ENCODE results near the gene LDLRAD3. TPM values are rescaled to one million over a fixed set of nuclear protein-coding genes. Genes with fewer than 3 reads are reported as not detected.

Gene LDLRAD3
- total RNA-seq, 2 experiments from 2014 or later: 0.22 to 0.59 TPM

GRCh38 chr11:36092314-36093030, 148.6 kb downstream of the LDLRAD3 start:
- POLR2A ChIA-PET: no interaction called here
- CTCF ChIA-PET: no interaction called here
- intact Hi-C loops (cut with micrococcal nuclease): no loop called here
- Mint-ChIP-seq H3K27ac (no peak overlapping the region), H3K27me3 (peaks cover 27% of the 10 kb centered on the region), H3K4me1 (ENCODE audit: low read depth) (no peaks in the 10 kb centered on the region), H3K36me3 (ENCODE audit: low read depth) (no peaks in the 10 kb centered on the region), H3K4me3 (no peak overlapping the region), H3K9me3 (no peaks in the 10 kb centered on the region)
- no peak for TF ChIP-seq CTCF (IDR thresholded peaks at IDR 0.05)
- ATAC-seq (no peak), DNase-seq (no peak)

- Mint-ChIP-seq H3K9me3 (no peaks in the 10 kb centered on the region), H3K4me1 (ENCODE audit: low read depth) (no peaks in the 10 kb centered on the region), H3K36me3 (ENCODE audit: low read depth) (no peaks in the 10 kb centered on the region), H3K27ac (no peak overlapping the region), H3K4me3 (no peak overlapping the region), H3K27me3 (peaks cover 27% of the 10 kb centered on the region)
- ChIA-PET CTCF (no interaction called here), POLR2A (no interaction called here)
- DNase-seq: no peak
- TF ChIP-seq CTCF (IDR thresholded peaks at IDR 0.05): no peak
- ATAC-seq: no peak
- intact Hi-C loops (cut with micrococcal nuclease): no loop called here
Measured at GRCh38 chr11:36093548-36093947, 149.7 kb downstream of the LDLRAD3 start.

- ATAC-seq: no peak
- CTCF ChIA-PET: no interaction called here
- no peaks in the 10 kb centered on the region for H3K9me3 Mint-ChIP-seq
- intact Hi-C loops (cut with micrococcal nuclease): no loop called here
- no peak overlapping the region for H3K4me3 Mint-ChIP-seq
- no peaks in the 10 kb centered on the region for H3K4me1 Mint-ChIP-seq (ENCODE audit: low read depth)
- no peak for DNase-seq
- no peaks in the 10 kb centered on the region for H3K36me3 Mint-ChIP-seq (ENCODE audit: low read depth)
- no peak overlapping the region for H3K27ac Mint-ChIP-seq
- POLR2A ChIA-PET: no interaction called here
- TF ChIP-seq CTCF (IDR thresholded peaks at IDR 0.05): no peak
- H3K27me3 Mint-ChIP-seq: peaks cover 25% of the 10 kb centered on the region
Measured at GRCh38 chr11:36094164-36094563, 150.3 kb downstream of the LDLRAD3 start.

GRCh38 chr11:36095716-36096115, 151.9 kb downstream of the LDLRAD3 start:
- POLR2A ChIA-PET: no interaction called here

More at GRCh38 chr11:36095716-36096115, 151.9 kb downstream of the LDLRAD3 start:
- H3K4me1 Mint-ChIP-seq (ENCODE audit: low read depth): no peaks in the 10 kb centered on the region
- no peak for TF ChIP-seq CTCF (IDR thresholded peaks at IDR 0.05)
- CTCF ChIA-PET: no interaction called here
- H3K4me3 Mint-ChIP-seq: no peak overlapping the region
- H3K27me3 Mint-ChIP-seq: peaks cover 21% of the 10 kb centered on the region
- H3K36me3 Mint-ChIP-seq (ENCODE audit: low read depth): no peaks in the 10 kb centered on the region
- DNase-seq (no peak), ATAC-seq (no peak)
- H3K27ac Mint-ChIP-seq: no peak overlapping the region
- no peaks in the 10 kb centered on the region for H3K9me3 Mint-ChIP-seq
- intact Hi-C loops (cut with micrococcal nuclease): no loop called here

All from activated CD8-positive, alpha-beta T cell treated with anti-CD3 and anti-CD28 coated beads for 36 hours (primary cell).